ENCODE measurements around the gene PTPRE. TPM values are rescaled to one million over a fixed set of nuclear protein-coding genes. Genes with fewer than 3 reads are reported as not detected.

The PTPRE gene
- total RNA-seq, 1 experiment from 2014 or later: 0.70 TPM

- no peak overlapping the region for H3K18ac ChIP-seq (ENCODE audit: insufficient read length, low read depth, low read length)
- peaks cover 3% of the 10 kb centered on the region for H3K27me3 Mint-ChIP-seq (ENCODE audit: low read depth)
- no peak overlapping the region for H2BK120ac ChIP-seq (ENCODE audit: low read depth, low read length, poor library complexity, severe bottlenecking)
- DNase-seq: no peak
- no peak overlapping the region for H3K4ac ChIP-seq (ENCODE audit: low read depth, low read length)
- H3K79me1 ChIP-seq (ENCODE audit: insufficient read depth, low read depth, low read length, poor library complexity, severe bottlenecking): no peaks in the 10 kb centered on the region
- H2AK5ac ChIP-seq (ENCODE audit: insufficient read length, low read length): no peak overlapping the region
- no peaks in the 10 kb centered on the region for H3K79me2 ChIP-seq (ENCODE audit: insufficient read depth, low read length)
- no peaks in the 10 kb centered on the region for H3K9me3 ChIP-seq (ENCODE audit: control insufficient read depth, low read depth, low read length)
- no peak overlapping the region for H3K56ac ChIP-seq (ENCODE audit: insufficient read length, low read depth, low read length)
- H3K4me2 ChIP-seq (ENCODE audit: insufficient read depth, insufficient read length, low read length): no peak overlapping the region
- no peak for TF ChIP-seq CTCF (conservative IDR thresholded peaks at IDR 0.05)
- H3K27ac ChIP-seq (ENCODE audit: insufficient read length, low read depth, low read length): no peak overlapping the region
- no peaks in the 10 kb centered on the region for H3K4me1 Mint-ChIP-seq
- no peak overlapping the region for H4K8ac ChIP-seq (replicated peaks; ENCODE audit: insufficient read length, low read depth, low read length)
- no peaks in the 10 kb centered on the region for H3K4me1 ChIP-seq (ENCODE audit: insufficient read depth, low read length)
- no peaks in the 10 kb centered on the region for H4K20me1 ChIP-seq (ENCODE audit: control insufficient read depth, insufficient read depth, insufficient read length)
- H3K23ac ChIP-seq (ENCODE audit: insufficient read length, low read depth, low read length): no peak overlapping the region
- no peak overlapping the region for H3K14ac ChIP-seq (ENCODE audit: insufficient read depth, low read length)
- no peak overlapping the region for H2BK12ac ChIP-seq (ENCODE audit: insufficient read length, low read depth, low read length)
- no peak overlapping the region for H2BK15ac ChIP-seq (ENCODE audit: low read depth, low read length)
- H2AFZ ChIP-seq (ENCODE audit: low read length): no peak overlapping the region
- H2BK5ac ChIP-seq (ENCODE audit: insufficient read length, low read length): no peak overlapping the region
- no peaks in the 10 kb centered on the region for H3K23me2 ChIP-seq (ENCODE audit: insufficient read length, low read depth, low read length, poor library complexity, severe bottlenecking)
- no peak overlapping the region for H4K91ac ChIP-seq (ENCODE audit: insufficient read length, low read depth, low read length)
- H3K9me3 Mint-ChIP-seq: peaks cover 4 to 7% of the 10 kb centered on the region in 2 experiments; a peak in 4 of 5 replicates
- no peaks in the 10 kb centered on the region for H3K27me3 ChIP-seq (ENCODE audit: insufficient read depth, low read length)
- H3K9ac ChIP-seq (ENCODE audit: extremely low read depth, insufficient read length, low read length): no peak overlapping the region
- no peak overlapping the region for H4K5ac ChIP-seq (ENCODE audit: insufficient read length, low read depth, low read length)
- peaks cover 0 to 4% (median 3%) of the 10 kb centered on the region in 3 experiments; a peak in 3 of 7 replicates for H3K36me3 Mint-ChIP-seq (ENCODE audit: insufficient read depth in 1 of 3, low read depth in 3 of 3)
- no peak overlapping the region for H3K4me3 Mint-ChIP-seq
- H2BK20ac ChIP-seq (ENCODE audit: low read depth, low read length, poor library complexity, severe bottlenecking): no peak overlapping the region
- H3T11ph ChIP-seq (ENCODE audit: low read length): no peak overlapping the region
- no peak overlapping the region for H3K27ac Mint-ChIP-seq
Measured at GRCh38 chr10:127869329-127869728, 37.6 kb upstream of the PTPRE start.

All from H9 (cell line).